Activated CD8-positive, alpha-beta T cell treated with anti-CD3 and anti-CD28 coated beads for 36 hours (primary cell): ENCODE data around the gene C11orf16. TPM values are rescaled to one million over a fixed set of nuclear protein-coding genes. Genes with fewer than 3 reads are reported as not detected.
"Not testable (repeated sequence)": the region's sequence is repeated elsewhere in the genome, so short reads cannot be mapped to it uniquely, and the experiment has no call there.

ENCODE experiments used
- ATAC-seq: fragments of 200-7000 bp; cut with Tn5 transposase; one replicate; pipeline ENCODE4 v1.10.0; 2021; ENCODE audit warnings: mild to moderate bottlenecking, moderate library complexity
- CTCF ChIA-PET: fragments of 350-600 bp; sonication (Branson Sonifier 250); formaldehyde crosslinking; loops from one replicate; lab custom pipeline; 2021; ENCODE audit warnings: antibody characterized with exemption; lab: Charles Lee
- POLR2A ChIA-PET: fragments of 350-600 bp; sonication (Branson Sonifier 250); formaldehyde crosslinking; loops from one replicate; lab custom pipeline; 2021; ENCODE audit warnings: antibody characterized with exemption; lab: Charles Lee
- DNase-seq: peaks from one replicate; pipeline ENCODE4 v3.0.0-alpha.2; 2020
- H3K27ac Mint-ChIP-seq: one replicate; pipeline ENCODE4 v1.8.0; 2021; ENCODE audit warnings: mild to moderate bottlenecking, mixed read lengths
- H3K27me3 Mint-ChIP-seq: one replicate; pipeline ENCODE4 v1.8.0; 2021; ENCODE audit warnings: mixed read lengths
- H3K36me3 Mint-ChIP-seq: one replicate; pipeline ENCODE4 v1.8.0; 2021; ENCODE audit warnings: low read depth, mixed read lengths
- H3K4me1 Mint-ChIP-seq: one replicate; pipeline ENCODE4 v1.8.0; 2021; ENCODE audit warnings: low read depth, mixed read lengths
- H3K4me3 Mint-ChIP-seq: one replicate; pipeline ENCODE4 v1.8.0; 2021; ENCODE audit warnings: mild to moderate bottlenecking, moderate library complexity, mixed read lengths
- H3K9me3 Mint-ChIP-seq: one replicate; pipeline ENCODE4 v1.8.0; 2021; ENCODE audit warnings: mixed read lengths
- CTCF ChIP-seq: fragments of 200-600 bp; IDR thresholded peaks from one replicate; pipeline ENCODE4 v1.8.0; 2022; ENCODE audit warnings: antibody characterized with exemption, mild to moderate bottlenecking
- intact Hi-C: fragments of 100-400 bp; cut with micrococcal nuclease; formaldehyde crosslinking; loops from one replicate; pipeline ENCODE4 v1.10.0; 2022
- total RNA-seq, 2 experiments: library from RNA; stranded (reverse); gene quantifications; one replicate each; pipeline ENCODE4 v1.2.3, GENCODE V29; 2021

The C11orf16 gene
- total RNA-seq, 2 experiments from 2014 or later: not detected

- Mint-ChIP-seq H3K4me1 (peaks cover 3% of the 10 kb centered on the region), H3K27me3 (peaks cover 4% of the 10 kb centered on the region), H3K9me3 (no peaks in the 10 kb centered on the region), H3K27ac (no peak overlapping the region), H3K36me3 (no peaks in the 10 kb centered on the region), H3K4me3 (no peak overlapping the region)
- ChIA-PET CTCF (interaction anchor here (0.7 to 2.0 kb wide), 3 partner anchors 10 to 200 kb away, joined by 3 to 8 read pairs (median 4); no protein-coding TSS in a partner anchor), POLR2A (no interaction called here)
- no peak for TF ChIP-seq CTCF
- ATAC-seq (no peak), DNase-seq (no peak)
- intact Hi-C loops: no loop called here
Observed at GRCh38 chr11:8937659-8938058, 4.9 kb upstream of the C11orf16 start.

DNA sequence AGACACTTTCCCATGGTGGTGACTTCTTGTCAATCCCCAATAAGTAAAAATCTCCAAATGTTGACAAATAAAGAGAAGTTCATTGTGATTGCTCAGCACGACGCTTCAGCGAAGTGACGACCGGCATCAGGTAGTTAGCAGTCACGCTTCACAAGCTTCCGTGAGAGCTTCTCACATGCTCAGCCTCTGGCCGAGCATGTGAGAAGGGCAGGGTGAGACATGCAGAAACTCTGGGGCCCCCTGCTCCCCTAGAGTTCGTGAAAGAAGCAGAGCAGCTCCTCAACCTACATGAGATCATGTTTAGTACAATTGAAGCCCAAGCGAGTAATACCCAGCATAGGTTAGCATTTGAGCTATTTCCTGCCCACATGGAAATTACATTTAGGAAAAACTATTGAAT, 4.4 kb upstream of the C11orf16 start:
- Mint-ChIP-seq H3K4me1 (peaks cover 3% of the 10 kb centered on the region), H3K9me3 (no peaks in the 10 kb centered on the region), H3K27ac (no peak overlapping the region), H3K27me3 (peaks cover 4% of the 10 kb centered on the region), H3K4me3 (no peak overlapping the region), H3K36me3 (no peaks in the 10 kb centered on the region)
- DNase-seq (no peak), ATAC-seq (no peak)
- ChIA-PET POLR2A (no interaction called here), CTCF (interaction anchor here (0.7 to 2.3 kb wide), 4 partner anchors 11 to 201 kb away, joined by 3 to 8 read pairs (median 5); no protein-coding TSS in a partner anchor)
- intact Hi-C loops: no loop called here
- no peak for TF ChIP-seq CTCF

DNA sequence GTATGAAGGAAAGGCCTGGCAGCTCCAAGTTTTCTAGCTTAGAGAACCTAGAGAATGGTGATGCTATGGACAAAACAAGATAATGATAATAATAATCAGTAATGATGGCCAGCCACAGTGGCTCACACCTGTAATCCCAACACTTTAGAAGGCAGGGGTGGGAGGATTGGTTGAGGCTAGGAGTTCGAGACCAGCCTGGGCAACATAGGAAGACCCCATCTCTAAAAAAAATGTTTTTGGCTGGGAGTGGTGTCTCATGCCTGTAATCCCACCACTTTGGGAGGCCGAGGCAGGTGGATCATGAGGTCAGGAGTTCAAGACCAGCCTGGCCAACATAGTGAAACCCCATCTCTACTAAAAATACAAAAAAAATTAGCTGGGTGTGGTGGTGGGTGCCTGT, 3.0 kb upstream of the C11orf16 start:
- H3K27me3 Mint-ChIP-seq, H3K4me1 Mint-ChIP-seq, H3K36me3 Mint-ChIP-seq, H3K4me3 Mint-ChIP-seq, ATAC-seq, intact Hi-C loops, DNase-seq, H3K27ac Mint-ChIP-seq, POLR2A ChIA-PET, H3K9me3 Mint-ChIP-seq: not testable (repeated sequence)
- CTCF ChIA-PET: interaction anchor here (1.0 to 2.3 kb wide), 3 partner anchors 22 to 202 kb away, joined by 4 to 11 read pairs (median 6); no protein-coding TSS in a partner anchor

- H3K36me3 Mint-ChIP-seq: no peaks in the 10 kb centered on the region
- DNase-seq: no peak
- intact Hi-C loops: no loop called here
- CTCF ChIA-PET: interaction anchor here (1.0 to 2.3 kb wide), 3 partner anchors 21 to 202 kb away, joined by 4 to 11 read pairs (median 6); no protein-coding TSS in a partner anchor
- no peak overlapping the region for H3K27ac Mint-ChIP-seq
- no peak overlapping the region for H3K4me3 Mint-ChIP-seq
- H3K27me3 Mint-ChIP-seq: no peaks in the 10 kb centered on the region
- TF ChIP-seq CTCF: no peak
- no peak for ATAC-seq
- no peaks in the 10 kb centered on the region for H3K9me3 Mint-ChIP-seq
- H3K4me1 Mint-ChIP-seq: peaks cover 3% of the 10 kb centered on the region
- POLR2A ChIA-PET: no interaction called here
Observed at GRCh38 chr11:8934742-8935488, 2.2 kb upstream of the C11orf16 start.

GRCh38 chr11:8933931-8934330, 1.2 kb upstream of the C11orf16 start:
- ATAC-seq (no peak), DNase-seq (no peak)
- Mint-ChIP-seq H3K4me1 (peaks cover 3% of the 10 kb centered on the region), H3K27me3 (no peaks in the 10 kb centered on the region), H3K36me3 (no peaks in the 10 kb centered on the region), H3K4me3 (no peak overlapping the region), H3K9me3 (no peaks in the 10 kb centered on the region), H3K27ac (no peak overlapping the region)
- no peak for TF ChIP-seq CTCF
- ChIA-PET CTCF (no interaction called here), POLR2A (no interaction called here)
- intact Hi-C loops: no loop called here
